Raji (cell line): Measurements from ENCODE around the gene PLP1.

Experiments used
- POLR2A ChIP-seq: IDR thresholded peaks from 2 replicates; pipeline ENCODE4 v1.6.1; 2011; ENCODE audit warnings: low read depth, low read length, control low read depth; ENCODE audit not compliant: insufficient read depth

The PLP1 gene

GRCh38 chrX:103806862-103807474, 30.3 kb downstream of the PLP1 start:
- no peak for TF ChIP-seq POLR2A

GRCh38 chrX:103811858-103812257, 35.2 kb downstream of the PLP1 start:
- TF ChIP-seq POLR2A: no peak

- TF ChIP-seq POLR2A: no peak
These were observed 40.9 kb downstream of the PLP1 start for GRCh38 chrX:103817502-103817901.

GRCh38 chrX:103818842-103819619, 42.4 kb downstream of the PLP1 start:
- TF ChIP-seq POLR2A: no peak

GRCh38 chrX:103823591-103823990, 47.0 kb downstream of the PLP1 start:
- no peak for TF ChIP-seq POLR2A

- TF ChIP-seq POLR2A: no peak
These were observed 49.2 kb downstream of the PLP1 start for GRCh38 chrX:103825881-103826280.

- no peak for TF ChIP-seq POLR2A
These were observed 51.9 kb downstream of the PLP1 start for GRCh38 chrX:103828529-103828928.

GRCh38 chrX:103830848-103831247, 54.2 kb downstream of the PLP1 start:
- no peak for TF ChIP-seq POLR2A

- TF ChIP-seq POLR2A: no peak
These were observed 54.7 kb downstream of the PLP1 start for GRCh38 chrX:103831342-103831802.

- TF ChIP-seq POLR2A: no peak
These were observed 55.3 kb downstream of the PLP1 start, which contains the start of gene RAB9B for GRCh38 chrX:103831803-103832544. Gene RAB9B (minus strand): TSS chrX:103832257. CDS start chrX:103825784, 6,473 bp downstream.

GRCh38 chrX:103839404-103839803, 62.8 kb downstream of the PLP1 start:
- TF ChIP-seq POLR2A: no peak
